Measurements from ENCODE around the gene SLC35G2.
"Not testable (repeated sequence)": the region's sequence is repeated elsewhere in the genome, so short reads cannot be mapped to it uniquely, and the experiment has no call there.

Gene SLC35G2

GRCh38 chr3:136831461-136831860 lies 12.5 kb downstream of the SLC35G2 start:
- FAIRE-seq (no peak), DNase-seq (ENCODE audit: insufficient read length, low spot score) (no peak)

GRCh38 chr3:136835089-136835812 lies 16.3 kb downstream of the SLC35G2 start:
- DNase-seq (ENCODE audit: insufficient read length, low spot score) (no peak), FAIRE-seq (no peak)

- FAIRE-seq (no peak), DNase-seq (ENCODE audit: insufficient read length, low spot score) (no peak)
Measured at GRCh38 chr3:136835813-136836510, 17.0 kb downstream of the SLC35G2 start.

DNA sequence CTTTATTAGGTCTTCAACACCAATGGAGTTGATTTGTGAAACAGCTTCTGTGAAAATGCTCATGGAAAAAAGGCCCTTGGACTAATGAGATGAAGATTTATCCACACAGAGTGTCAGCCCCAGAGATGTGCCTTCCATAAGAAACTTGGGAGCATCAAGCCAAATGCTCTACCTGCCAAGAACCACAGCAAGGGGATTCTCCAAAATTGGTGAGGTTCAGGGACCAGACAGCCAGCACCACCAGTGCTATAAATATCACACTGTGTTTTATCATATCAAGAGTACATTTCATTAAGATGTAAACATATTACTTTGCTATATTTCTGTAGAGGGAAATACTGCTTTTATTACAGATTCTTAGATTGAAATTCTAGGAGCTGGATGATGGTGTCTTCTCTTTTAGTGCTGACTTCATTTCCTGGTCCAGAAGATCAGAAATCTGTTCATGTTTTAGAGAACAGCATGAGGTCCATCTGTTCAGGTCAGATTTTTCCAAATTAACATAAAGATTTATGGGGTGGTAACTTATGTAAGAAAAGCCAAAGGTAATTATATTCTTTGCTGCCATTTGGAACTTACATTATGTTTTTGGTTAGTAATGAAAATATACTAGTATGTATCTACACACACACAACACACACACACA lies 17.7 kb downstream of the SLC35G2 start:
- no peak for FAIRE-seq
- DNase-seq (ENCODE audit: insufficient read length, low spot score), result no peak

- FAIRE-seq, result no peak
- no peak for DNase-seq (ENCODE audit: insufficient read length, low spot score)
Measured at GRCh38 chr3:136838641-136839555, 20.0 kb downstream of the SLC35G2 start.

DNA sequence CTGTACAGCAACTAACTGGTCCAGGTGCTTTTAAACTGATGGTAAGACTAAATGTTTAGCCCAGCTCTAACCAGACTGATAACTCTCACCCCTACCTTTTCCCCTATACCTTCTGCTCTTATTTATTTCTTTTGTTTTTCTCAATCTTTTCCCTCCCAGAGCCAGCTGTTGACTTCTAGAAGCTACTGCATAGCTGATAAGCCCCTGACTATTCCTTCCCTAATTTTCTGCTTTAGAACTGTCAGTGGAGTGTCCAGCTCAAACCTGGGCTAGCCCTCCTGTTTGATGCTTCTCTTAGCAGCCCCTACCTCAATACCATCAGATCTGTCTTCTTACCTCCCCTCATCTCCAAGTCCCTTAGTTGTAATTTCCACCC lies 20.6 kb downstream of the SLC35G2 start:
- DNase-seq (ENCODE audit: insufficient read length, low spot score) (no peak), FAIRE-seq (no peak)

DNA sequence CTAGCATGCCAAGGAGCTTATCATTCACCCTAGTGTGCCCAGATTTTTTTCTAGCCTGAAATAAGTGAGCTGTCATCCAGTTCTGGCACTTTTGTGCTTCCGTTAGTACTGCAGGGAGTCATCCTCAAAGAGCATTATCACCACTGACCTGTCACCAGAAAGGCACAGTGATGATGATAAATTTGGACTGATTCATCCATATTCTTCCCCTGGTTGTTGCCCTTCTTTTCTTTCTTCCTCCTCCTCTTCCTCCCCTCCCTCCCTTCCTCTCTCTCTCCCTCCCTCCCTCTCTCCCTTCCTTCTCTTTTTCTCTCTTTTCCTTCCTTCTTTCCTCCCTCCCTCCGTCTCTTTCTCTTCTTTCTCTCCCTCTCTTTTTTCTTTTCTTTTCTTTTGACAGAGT lies 21.3 kb downstream of the SLC35G2 start:
- FAIRE-seq (no peak), DNase-seq (ENCODE audit: insufficient read length, low spot score) (no peak)

DNA sequence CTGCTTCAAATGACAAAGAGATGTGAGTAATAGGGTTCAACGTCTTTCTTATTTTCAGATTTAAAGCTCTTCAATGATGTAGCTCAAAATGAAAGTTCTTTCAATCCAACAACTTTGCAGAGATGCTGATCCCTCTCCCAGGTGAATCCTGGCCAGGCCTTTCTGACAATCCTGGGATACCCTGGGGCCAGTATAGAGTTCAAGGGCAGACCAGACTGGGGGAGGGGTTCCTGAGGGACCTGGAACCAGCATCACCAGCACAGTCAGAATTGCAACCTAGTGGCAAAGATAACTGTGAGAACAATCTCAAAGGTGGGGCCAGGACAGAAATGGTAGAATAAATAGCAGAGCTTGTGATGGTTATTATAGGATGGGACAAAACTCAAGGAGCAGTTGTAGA lies 23.4 kb downstream of the SLC35G2 start:
- DNase-seq (ENCODE audit: insufficient read length, low spot score) (no peak), FAIRE-seq (no peak)

DNA sequence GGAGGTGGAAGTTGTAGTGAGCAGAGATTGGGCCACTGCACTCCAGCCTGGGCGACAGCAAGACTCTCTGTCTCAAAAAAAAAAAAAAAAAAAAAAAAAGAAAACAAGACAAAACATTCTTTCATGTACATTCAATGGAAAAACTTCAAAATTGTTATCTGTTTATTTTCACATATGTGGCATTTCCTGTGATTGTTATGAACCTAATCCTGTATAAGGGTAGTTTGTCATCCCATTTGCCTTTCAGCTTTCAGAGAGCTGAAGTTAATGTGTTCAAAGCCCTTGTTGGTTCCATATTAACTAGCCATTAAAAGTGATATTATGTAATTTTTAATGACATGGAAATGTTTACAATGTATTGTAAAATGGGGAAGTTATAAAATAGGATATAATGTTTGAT lies 25.8 kb downstream of the SLC35G2 start:
- FAIRE-seq (no peak), DNase-seq (ENCODE audit: insufficient read length, low spot score) (no peak)

GRCh38 chr3:136852180-136852579 lies 33.3 kb downstream of the SLC35G2 start:
- no peak for FAIRE-seq
- DNase-seq (ENCODE audit: insufficient read length, low spot score), result no peak

GRCh38 chr3:136856665-136857064 lies 37.7 kb downstream of the SLC35G2 start:
- no peak for FAIRE-seq
- DNase-seq (ENCODE audit: insufficient read length, low spot score), result no peak

- DNase-seq (ENCODE audit: insufficient read length, low spot score) (no peak), FAIRE-seq (no peak)
Measured at GRCh38 chr3:136858381-136858780, 39.5 kb downstream of the SLC35G2 start.

GRCh38 chr3:136860541-136860940 lies 41.6 kb downstream of the SLC35G2 start:
- DNase-seq (ENCODE audit: insufficient read length, low spot score), result no peak
- no peak for FAIRE-seq

DNA sequence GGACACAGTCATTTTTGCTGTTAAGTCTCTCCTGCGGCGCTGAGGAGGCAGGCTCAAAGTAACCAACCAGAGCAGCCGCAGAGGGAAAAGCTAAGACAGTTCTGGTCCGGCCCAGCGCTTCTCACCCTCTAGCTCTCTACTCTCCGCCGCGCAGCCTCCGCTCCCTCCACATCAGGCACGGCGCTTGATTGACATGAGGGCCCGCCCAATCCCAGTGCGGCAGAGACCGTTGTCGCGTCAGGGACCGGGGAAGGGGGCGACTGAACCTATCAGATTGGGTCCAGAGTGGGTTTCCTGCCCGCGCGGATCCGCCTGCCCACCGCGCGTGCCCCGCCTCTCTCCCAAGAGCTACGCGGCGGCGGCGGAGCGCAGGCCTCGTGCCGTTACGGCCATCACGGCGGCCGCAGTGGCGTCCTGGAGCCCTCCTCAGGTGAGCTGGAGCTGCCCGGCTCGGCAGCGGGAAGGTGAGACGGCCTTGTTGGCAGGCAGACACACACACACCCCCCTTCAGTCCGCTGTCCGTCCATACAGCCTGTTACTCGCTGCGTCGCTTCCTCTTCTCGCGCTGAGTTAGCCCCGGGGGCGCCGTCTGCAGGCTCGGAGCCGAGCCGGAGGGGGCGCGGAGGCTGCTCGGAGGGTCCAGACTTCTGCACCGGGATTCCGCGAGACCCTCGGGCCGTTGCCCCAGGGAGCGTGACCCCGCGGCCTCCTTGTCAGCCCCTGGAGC lies 43.1 kb downstream of the SLC35G2 start, which contains the start of gene NCK1:
TSS of gene NCK1 (plus strand) at position 319 of the 727 bp plus-strand sequence. CDS start 65,794 bp downstream, outside the sequence.
- FAIRE-seq, result peak; percentile 95
- DNase-seq (ENCODE audit: insufficient read length, low spot score), result peak; percentile 81

- no peak for FAIRE-seq
- DNase-seq (ENCODE audit: insufficient read length, low spot score), result no peak
Measured at GRCh38 chr3:136862617-136863322, 43.8 kb downstream of the SLC35G2 start.

DNA sequence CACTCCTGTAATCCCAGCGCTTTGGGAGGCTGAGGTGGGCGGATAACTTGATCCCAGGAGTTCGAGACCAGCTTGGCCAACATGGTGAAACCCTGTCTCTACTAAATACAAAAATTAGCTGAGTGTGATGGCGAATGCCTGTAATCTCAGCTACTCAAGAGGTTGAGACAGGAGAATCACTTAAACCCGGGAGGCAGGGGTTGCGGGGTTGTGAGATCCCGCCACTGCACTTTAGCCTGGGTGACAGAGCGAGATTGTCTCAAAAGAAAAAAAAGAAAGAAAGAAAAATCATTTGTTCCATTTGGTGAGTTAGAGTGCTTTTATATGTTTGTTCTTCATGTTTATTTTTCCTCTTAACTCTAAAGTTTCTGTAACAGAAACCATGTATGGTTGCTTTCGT lies 50.4 kb downstream of the SLC35G2 start:
- DNase-seq (ENCODE audit: insufficient read length, low spot score) (no peak), FAIRE-seq (no peak)

DNA sequence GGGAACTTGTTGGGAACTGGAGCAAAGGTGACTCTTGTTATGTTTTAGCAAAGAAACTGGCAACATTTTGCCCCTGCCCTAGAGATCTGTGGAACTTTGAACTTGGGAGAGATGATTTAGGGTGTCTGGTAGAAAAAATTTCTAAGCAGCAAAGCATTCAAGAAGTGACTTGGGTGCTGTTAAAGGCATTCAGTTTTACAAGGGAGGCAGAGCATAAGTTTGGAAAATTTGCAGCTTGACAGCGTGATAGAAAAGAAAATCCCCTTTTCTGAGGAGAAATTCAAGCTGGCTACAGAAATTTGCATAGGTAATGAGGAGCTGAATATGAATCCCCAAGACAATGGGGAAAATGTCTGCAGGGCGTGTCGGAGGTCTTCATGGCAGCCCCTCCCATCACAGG lies 53.3 kb downstream of the SLC35G2 start:
- FAIRE-seq; DNase-seq (ENCODE audit: insufficient read length, low spot score): not testable (repeated sequence)

GRCh38 chr3:136879510-136879909 lies 60.6 kb downstream of the SLC35G2 start:
- not testable (repeated sequence) for FAIRE-seq; DNase-seq (ENCODE audit: insufficient read length, low spot score)

DNA sequence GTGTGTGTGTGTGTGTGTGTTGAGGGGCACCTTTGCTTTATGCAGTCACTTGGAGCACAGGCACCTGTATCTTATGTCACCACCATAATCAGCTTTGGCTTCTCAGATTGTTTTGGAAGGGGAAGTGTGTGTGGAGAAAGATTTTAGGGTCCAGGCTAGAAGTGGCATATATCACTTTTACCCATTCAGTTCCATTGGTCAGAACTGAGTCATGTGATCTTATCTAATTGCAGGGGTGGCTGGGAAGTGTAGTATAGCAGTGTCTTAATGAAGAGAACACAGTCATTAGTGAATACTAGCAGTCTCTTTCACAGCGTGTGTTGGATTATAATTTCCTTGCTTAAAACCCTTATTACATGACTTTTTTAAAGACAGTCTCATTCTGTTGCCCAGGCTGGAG lies 63.6 kb downstream of the SLC35G2 start:
- no peak for FAIRE-seq
- no peak for DNase-seq (ENCODE audit: insufficient read length, low spot score)

Data from GM19239 (cell line).